Fibroblast of skin of scalp (primary cell): Measurements from ENCODE around the gene CEP104.
A peak's percentile ranks its signal among the peaks of the same experiment; 100 is the strongest.
"Not testable (repeated sequence)": the region's sequence is repeated elsewhere in the genome, so short reads cannot be mapped to it uniquely, and the experiment has no call there.

ENCODE experiments used
- DNase-seq: peaks from one replicate; pipeline ENCODE4 v3.0.0-alpha.2; 2013

The CEP104 gene

GRCh38 chr1:3824650-3825049 lies 32.4 kb downstream of the CEP104 start:
- DNase-seq, result no peak

DNA sequence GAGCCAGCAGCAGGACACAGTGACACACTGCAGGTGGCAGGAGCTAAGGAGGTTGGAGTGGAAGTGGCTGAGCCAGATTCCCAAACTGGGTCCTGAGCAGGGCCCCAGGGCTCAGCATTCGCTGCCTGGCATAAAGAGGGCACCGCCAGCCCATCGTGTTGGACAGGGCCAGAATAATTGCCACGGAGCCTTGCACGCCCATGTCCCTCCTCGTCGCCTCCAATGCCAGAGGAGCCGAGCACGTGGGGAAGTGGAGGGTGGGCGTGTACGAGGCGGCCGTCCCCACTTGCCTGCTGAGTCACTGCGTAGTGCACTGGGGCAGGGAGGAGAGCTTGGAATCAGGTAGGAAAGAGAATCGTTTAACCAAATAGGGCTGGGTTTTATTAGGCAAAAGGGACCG lies 34.6 kb downstream of the CEP104 start:
- DNase-seq, result no peak

GRCh38 chr1:3821908-3822307 lies 35.1 kb downstream of the CEP104 start:
- no peak for DNase-seq

- DNase-seq, result no peak
Observed at GRCh38 chr1:3821447-3821846, 35.6 kb downstream of the CEP104 start.

DNA sequence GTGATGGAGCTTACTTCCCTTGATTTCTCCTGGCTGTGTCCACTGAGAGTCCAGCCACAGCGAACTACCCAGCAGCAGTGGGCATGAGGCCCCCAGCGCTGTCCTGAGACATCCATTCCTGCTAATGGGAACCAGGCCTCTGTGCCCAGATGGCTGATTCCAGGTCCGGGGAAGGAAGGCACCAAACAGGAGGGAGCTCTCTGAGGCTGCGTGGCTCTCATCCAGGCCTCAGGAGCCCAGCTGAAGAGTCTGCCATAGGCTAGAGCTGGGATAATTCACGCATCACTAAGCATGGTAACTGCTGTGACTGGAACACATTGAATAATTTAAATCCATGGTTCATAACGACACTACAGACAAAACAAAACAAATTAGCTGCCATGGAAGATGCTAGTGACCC lies 36.0 kb downstream of the CEP104 start:
- DNase-seq, result no peak

- no peak for DNase-seq
Observed at GRCh38 chr1:3820316-3820715, 36.7 kb downstream of the CEP104 start.

GRCh38 chr1:3819771-3820200 lies 37.2 kb downstream of the CEP104 start:
- DNase-seq, result peak; percentile 16

DNA sequence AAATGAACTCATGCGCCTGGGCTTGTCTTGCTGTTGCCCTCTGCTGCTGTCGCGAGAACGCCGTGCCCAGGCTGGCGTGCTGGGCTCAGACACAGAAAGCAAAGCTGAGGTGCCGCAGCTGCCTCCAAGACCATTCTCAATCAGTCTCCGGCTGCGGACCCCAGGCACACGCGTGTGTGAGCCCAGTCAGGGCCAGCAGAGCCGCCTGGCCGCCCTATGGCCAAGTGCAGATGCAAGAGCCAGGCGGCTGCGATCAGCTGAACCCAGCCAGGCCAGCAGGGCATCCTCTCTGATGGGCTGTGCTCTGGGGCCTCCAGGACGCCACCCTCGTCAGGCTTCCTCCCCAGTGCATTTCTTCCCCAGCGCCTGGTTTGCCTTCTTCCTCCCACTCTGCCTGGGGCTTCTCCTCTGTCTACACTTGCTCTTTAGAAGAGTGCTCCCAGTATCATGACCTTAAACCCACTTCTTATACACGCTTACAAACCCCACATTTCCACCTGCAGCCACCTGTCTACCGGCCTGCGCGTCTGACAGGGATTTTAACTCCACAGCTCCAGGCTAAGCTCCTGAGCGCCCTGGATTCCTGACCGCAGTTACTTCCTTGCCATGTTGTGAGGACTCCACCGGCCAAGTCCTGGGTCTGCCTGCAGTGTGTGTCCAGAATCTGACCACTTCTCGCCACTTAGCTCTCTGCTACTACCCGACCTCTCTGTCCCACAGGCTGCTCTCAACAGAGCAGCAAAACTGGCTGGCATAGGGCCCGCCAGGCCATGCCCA lies 39.0 kb downstream of the CEP104 start:
- DNase-seq, result no peak

DNA sequence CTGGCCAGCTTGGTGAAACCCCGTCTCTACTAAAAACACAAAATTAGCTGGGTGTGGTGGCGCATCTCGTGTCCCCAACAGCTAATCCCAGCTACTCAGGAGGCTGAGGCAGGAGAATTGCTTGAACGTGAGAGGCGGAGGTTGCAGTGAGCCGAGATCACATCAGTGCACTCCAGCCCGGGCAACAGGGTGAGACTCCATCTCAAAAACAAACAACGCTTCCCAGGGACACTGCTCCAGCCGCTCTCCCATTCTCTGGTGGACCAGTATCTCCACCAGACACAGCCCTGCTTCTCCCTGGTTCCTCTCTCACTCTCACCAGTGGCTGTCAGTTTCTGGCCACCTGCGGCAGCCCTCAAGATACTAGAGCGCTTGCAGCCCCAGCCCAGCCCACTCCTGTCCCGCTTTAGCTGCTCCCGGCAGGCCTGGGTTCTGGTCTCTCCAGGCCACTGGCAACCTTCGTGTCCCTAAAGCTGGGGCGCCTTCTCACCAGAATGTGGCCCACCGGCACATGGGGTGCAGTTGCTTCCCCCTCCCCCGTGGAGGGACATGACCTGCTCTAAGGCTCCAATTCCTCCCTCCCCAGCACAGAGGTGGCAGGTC lies 39.8 kb downstream of the CEP104 start:
- DNase-seq, result no peak

DNA sequence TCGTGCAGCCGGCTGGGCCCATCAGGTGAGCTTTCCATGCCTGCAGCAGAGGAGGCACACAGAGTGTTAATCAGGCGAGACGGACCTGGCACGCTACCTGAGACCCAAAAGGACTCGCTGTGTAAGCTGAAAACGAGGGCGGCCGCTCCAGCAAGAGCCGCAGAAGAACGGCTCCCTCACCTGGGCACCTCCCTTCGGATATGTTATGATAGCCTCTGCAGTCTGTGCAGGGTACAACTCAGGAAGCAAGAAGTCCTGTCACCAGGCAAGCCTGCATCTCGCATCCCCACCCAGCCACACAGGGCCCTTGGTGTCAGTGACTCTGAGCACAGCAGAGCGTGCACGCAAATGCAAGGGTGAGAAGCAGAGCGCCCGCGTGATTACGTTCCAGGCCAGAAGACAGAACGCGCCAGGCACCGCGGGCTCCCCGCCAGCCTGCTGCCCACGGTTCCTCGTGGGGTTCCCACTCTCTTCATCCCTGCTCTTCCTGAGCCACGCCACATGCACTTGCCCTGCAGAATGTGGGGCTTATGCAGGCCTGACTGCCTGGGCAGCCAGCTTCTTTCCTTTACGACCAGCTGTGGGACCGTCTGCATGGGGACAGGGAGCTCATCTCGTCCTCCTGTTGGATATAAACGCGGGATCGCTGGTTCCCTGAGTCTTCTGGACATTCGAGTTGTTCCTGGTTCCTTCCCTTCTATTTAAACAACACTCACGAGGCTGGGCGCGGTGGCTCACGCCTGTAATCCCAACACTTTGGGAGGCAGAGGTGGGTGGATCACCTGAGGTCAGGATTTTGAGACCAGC lies 40.5 kb downstream of the CEP104 start:
- no peak for DNase-seq

DNA sequence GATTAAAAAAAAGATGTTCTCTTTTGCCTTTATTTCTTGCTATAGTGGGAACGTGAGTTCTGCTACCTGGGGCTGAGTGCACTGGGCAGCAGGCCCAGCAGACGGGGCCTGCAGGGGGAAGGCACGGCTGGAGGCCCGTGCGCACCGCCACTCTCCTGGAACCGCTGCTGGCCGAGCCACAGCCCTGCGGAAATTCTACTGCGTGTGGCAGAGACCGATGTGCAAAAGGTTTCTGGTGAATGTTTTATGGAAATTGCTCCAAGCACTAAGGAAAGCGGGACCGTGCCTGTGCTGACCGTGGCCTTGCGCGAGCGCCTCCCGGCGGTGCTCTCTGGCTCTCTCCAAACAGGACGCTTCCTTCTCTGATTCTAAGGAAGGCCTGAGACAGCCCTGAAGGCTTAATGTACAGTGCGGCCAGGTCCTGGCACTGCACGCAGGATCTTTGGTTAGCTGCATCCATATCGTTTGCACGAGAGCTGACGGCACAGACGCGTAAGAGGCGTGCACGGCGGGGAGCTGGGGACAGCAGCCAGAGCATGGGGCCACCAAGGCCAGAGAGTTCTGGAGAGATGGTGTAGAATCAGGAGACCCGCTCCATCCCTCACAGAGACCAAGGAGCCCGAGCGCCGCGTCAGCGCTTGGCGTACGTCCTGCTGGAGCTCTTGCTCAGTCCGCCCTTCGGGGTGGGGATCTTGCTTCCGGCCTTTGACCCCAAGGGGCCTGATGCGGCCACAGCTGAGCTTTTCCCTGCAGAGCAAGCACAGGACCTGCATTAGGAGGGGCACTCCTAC lies 42.0 kb downstream of the CEP104 start:
- no peak for DNase-seq

GRCh38 chr1:3814065-3814464 lies 42.9 kb downstream of the CEP104 start:
- no peak for DNase-seq

DNA sequence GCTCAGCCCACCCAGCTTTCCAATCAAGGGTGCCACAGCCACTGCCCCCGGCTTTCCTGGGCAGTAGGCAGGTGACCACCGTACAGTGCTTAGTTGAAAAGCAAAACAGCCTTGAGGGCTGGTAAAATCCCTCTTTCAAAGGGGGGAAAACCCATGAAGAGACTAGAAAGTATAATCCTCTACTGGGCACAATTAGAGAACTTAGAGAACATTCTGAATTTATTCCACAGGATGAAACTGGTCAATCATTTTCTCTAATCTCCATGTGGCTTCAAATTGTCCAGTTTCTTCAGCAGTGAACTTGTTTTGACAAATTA lies 45.5 kb downstream of the CEP104 start:
- DNase-seq, result no peak

DNA sequence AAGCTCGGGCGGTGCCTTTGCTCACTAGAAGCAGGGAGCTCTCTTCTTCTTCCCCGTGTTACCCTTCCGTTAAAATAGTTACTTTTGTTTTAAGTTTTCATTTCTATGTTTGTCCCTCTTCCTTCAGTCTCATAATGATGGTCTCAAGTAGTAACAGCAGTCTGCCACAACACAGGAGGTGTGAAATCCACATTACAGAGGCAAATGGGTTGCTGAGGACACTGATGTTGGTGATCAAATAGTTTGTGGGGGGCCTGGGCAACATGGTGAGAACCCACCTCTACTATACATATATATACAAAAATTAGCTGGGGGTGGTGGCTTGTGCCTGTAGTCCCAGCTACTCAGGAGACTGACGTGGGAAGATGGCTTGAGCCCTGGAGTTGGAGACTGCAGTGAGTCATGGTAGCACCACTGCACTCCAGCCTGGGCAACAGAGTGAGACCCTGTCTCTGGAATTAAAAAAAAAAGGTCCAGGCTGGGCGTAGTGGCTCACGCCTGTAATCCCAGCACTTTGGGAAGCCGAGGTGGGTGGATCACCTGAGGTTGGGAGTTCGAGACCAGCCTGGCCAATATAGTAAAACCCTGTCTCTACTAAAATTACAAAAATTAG lies 46.8 kb downstream of the CEP104 start:
- not testable (repeated sequence) for DNase-seq

DNA sequence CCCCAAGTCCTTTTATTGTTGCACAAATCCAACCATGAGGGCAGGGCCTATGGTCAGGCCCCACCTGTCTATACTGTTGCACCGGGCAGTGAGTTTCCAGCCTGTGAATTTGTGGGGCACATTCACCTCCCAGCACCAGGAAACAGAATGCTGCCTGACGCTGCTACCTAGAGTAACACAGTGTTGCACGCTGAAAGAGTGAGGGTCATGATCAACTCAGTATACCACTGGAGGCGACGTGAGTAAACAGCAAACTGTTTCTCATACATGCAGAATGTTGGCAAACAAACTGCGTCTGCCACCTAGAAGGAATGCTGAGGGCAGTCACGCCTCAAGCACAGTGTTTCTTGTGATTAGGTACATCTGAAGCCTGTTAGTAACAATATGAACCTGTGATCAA lies 47.3 kb downstream of the CEP104 start:
- DNase-seq, result no peak

DNA sequence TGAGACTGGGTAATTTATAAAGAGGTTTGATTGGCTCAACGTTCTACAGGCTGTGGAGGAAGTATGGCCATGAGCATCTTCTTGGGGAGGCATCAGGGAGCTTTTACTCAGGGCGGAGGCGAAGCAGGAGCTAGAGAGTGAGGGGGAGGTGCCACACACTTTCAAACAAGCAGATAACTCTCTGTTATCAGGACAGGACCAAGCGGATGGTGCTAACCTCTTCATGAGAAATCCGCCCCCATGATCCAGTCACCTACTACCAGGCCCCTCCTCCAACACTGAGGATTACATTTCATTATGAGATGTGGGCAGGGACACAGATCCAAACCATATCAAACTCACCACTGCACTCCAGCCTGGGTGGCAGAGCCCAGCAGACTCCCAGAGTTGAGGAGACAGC lies 49.2 kb downstream of the CEP104 start:
- no peak for DNase-seq

GRCh38 chr1:3805038-3805437 lies 52.0 kb downstream of the CEP104 start:
- no peak for DNase-seq

DNA sequence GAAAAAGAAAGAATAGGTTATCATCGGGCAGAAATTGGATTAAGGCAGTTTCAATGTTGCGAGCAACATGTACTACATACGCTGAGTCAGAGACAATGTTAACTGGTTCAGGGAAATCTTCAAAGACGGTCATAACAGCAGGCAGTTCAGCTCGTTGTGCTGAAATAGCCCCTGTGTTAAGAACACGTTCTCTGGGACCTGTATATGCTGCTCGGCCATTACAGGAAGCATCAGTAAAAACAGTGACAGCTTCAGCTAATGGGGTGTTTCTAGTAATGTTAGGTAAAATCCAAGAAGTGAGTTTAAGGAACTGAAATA lies 52.4 kb downstream of the CEP104 start:
- not testable (repeated sequence) for DNase-seq

GRCh38 chr1:3803905-3804626 lies 52.9 kb downstream of the CEP104 start:
- DNase-seq, result no peak

- not testable (repeated sequence) for DNase-seq
Observed at GRCh38 chr1:3800795-3801194, 56.2 kb downstream of the CEP104 start.

DNA sequence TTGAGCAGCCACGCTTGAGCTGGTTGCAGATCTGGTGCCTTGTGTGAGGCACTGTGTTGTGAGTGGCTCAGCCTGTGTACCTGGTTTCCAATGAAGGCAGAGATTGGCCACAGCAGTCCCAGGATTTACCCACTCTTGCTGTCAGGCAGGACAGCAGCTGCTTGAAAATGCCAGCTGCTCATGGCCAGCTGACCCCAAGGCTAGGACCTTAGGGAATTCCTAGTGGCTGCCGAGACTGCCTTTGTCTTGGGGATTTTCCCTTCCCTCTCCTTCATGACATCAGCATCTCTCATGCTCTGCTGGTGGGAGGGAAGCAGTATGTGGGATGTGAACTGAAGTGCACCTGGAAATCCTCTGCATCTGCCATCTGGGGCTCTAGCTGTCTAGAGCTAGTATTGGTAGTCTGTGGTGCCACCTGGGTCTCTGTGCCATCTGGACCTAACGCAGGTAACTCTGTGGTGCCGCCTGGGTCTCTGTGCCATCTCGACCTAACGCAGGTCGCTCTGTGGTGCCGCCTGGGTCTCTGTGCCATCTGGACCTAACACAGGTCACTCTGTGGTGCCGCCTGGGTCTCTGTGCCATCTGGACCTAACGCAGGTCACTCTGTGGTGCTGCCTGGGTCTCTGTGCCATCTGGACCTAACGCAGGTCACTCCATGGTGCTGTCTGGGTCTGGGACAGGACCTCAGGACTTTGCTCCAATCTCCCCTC lies 56.9 kb downstream of the CEP104 start:
- no peak for DNase-seq
